ENCODE data around the gene BRD7.
A peak's percentile ranks its signal among the peaks of the same experiment; 100 is the strongest.

The BRD7 gene

DNA sequence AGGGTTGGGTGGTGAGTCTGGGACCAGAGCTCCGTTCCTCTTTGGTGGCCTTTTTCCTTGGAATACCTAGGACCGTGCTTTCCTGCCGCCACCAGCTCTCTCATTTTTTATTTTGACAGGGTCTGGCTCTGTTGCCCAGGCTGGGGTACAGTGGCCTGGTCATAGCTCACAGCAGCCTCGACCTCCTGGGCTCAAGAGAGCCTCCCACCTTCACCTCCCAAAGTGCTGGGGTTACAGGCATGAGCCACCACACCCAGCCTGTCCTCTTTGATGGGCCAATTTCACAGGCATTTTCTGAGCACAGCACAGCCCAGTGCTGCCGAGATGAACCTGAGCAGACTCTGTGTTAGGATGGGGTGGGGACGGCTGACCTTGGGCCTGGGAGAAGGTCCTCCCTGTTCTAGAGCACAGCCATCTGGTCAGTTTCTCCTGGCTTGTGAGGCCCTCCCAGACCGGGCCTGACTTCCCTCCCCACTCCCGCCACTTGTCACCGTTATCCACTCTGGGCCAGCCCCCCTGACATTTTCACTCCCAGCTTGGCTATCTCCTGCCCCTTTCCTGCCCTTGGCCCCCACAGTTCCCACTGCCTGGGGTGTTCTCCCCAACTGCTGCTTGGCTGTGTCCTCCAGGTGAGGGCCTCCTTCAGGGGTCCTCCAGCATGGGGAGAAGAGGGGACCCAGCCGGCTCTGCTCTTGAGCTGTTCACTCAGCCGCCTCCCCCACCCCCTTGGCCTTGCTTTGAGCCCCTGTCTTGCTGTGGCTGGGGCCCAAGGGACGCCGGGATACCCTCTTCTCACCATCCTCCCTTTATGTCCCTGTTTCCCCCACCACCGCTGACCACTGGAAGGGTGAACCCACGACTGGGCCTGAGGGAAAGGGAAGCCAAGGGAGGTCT, 97.4 kb downstream of the BRD7 start:
- no peak for DNase-seq

DNA sequence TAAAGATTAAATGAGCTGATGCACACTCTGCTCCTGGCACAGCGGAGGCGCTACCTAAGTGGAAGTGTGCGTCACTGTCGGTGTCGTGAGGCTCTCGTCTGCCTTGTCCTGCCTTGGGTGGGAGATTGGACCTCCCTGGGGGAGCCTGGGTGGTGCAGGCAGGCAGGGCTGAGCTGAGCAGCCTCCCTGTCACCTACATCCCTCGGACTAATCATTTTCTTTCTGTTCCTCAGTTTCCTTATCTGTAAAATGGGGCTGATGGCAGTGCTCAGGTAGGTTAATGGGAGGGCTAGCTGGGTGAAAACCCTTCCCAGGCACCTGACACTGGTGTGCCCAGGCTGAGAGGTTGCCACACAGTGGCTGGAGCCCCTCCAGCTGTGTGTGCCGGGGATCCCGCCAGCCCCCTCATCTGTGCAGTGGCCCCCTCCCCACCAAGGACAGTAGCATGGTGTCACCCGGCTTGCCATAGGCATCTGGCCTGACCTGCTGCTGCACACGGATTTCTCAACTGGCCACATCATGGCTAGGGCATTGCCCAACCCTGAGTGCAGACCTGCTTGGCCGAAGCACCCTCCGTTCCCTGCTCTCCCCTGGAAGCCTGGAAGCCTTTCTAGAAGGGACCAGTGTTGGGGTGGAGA, 98.2 kb downstream of the BRD7 start:
- no peak for DNase-seq

DNA sequence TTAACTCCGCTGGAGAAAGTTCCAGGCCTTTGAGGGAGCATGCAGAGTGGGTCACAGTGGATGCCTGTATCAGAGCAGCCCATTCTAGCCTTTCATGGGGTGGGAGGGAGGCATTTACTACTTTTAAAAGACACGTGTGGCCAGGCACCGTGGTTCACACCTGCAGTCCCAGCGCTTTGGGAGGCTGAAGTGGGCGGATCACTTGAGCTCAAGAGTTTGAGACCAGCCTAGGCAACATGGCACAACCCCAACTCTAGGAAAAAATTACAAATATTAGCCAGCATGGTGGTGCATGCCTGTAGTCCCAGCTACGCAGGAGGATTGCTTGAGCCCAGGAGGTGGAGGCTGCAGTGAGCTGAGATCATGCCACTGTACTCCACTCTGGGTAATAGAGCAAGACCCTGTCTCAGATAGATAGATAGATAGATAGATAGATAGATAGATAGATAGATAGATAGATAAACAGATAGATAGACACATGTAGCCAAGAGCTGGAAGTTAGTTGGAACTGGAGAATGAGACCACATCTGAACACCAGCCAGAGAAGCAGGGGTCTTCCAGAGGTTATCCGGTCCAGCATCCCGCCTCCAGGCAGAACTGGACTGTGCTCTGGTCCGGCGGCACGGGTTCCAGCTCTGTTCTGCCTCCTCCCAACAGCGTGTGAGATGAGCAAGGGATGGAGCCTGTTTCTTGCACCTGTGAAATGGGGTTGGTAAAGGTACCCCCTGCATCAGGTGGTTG, 98.8 kb downstream of the BRD7 start:
- no peak for DNase-seq

DNA sequence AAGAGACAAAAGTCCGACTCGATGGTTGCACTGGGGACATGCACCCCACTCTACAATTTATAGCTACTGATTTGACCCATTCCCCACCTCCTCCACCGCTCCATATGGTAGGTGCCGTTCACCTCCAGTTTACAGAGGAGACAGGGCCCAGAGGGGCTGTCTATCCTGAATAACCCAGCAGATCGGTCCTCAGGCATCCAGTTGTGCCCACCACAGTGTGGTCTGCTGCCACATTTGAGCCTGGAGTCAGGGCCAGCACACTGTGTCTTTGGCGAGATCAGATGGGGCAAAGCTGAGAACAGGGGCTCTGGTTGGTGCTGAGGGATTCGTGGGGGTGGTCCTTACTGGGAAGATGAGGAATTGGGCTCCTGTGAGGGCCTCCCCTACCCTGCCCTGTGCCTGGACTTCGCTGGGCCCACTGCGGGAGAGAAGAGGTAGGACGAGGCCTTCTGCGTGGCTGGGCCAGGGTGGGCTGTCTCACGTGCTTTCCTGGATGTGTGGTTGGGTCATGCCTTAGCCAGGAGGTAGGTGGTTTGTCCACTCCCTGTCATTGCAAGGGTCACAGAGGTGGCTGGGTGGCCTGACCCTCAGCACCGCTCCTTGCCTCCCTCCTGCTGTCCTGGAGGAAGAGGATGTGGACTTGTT, 99.6 kb downstream of the BRD7 start:
- DNase-seq = no peak

DNA sequence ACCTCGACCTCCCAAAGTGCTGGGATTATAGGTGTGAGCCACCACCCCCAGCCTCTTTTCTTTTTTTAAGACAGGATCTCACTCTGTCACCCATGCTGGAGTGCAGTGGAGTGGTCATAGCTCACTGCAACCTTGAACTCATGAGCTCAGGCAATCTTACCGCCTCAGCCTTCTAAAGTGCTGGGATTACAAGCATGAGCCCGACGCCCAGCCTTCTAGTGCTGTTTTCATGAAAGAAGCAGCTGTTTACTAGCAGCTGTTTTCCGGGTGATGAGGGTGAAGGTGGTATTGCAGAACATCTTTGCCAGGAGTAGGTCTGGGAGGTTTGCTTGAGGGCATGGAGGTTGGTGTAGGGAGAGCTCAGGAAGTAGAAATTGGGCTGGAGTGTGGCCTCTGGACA, 100.4 kb downstream of the BRD7 start:
- DNase-seq = no peak

DNA sequence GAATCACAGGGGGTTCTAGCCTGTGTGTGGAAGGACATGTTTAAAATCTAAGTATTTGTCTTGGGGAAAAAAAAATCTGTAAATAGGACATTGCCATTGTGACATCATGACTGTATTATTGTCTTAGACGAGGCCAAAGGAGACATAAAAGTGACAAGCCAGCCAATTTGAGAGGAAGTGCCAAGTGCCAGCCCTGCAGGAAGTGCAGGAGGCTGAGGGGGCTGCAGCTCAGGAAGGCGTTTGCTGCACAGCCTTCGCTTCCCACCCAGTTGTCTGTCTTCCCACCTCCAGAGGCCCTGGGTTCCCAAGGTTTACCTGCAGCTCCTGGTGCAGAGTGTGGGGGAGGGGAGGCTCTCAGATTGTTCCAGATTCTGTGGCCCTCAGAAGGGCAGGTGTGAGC, 101.1 kb downstream of the BRD7 start:
- peak; percentile 47 for DNase-seq

DNA sequence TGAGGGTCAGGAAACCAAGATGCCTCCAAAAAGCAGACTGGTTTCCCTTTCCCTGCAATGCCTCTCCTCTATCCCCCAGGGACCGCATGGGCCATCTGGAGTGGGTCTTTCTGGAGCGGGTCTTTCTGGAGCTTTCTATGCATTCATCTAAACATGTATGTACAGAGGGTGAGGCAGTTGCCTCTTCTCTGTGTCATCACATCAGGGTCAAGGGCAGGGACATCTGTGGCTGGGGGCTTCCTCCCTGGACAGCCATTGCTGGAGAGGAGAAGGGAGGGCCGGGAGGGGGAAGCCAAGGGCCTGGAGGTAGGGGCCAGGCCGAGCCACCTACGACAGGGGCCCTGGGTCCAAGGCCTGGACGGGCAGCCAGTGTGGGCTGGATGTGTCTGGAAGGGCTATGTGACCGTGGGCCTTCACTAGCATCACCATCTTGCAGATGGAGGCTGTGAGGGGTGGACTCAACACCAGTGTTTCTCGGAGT, 101.6 kb downstream of the BRD7 start:
- no peak for DNase-seq

DNA sequence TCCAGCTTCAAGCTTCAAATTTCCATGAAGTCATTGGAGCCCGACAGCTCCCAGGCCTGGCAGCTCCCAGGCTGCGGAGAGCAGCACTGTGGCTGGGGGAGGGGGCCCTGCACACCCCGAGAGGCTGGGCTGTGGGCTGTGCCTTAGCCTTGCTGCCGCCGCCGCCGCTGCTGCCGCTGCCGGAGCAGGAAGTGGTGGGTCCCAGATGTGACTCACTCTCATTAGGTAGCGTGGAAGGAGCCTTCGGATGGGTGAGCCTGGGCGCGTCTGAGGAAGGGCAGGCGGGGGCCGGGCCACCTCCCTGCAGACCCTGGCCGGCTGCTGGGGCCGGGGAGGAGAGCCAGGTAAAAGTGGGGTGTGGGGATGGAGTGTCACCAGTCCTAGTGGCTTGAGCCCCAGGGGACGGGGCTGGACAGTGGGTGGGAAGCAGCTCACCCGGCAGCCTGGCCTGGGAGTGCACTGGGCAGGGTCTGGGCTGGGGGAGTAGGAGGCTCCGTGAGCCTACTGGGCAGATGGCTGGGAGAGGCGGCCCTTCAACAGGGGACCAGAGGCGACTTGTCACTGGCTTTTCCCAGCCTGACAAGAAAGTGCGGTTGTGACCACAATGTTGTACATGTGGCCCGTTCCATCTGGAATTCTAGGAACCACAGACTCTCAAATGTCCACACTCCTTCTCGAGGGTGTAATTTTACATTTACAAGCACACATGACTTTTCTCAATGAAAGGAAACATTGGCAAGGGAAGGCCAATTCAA, 102.3 kb downstream of the BRD7 start, which contains the start of gene ADCY7:
ADCY7 (plus strand) TSS at position 215 of the 755 bp plus-strand sequence. CDS start 21,629 bp downstream, outside the sequence.
- peak; percentile 96 for DNase-seq

Data from activated CD4-positive, alpha-beta T cell treated with anti-CD3 and anti-CD28 coated beads, Interleukin-2, Interleukin-6, amounts not matched to agents 100 ng/mL and 50 ng/mL, durations not matched to agents 16 hours and 8 hours (primary cell).